ENCODE data around the gene RBM22. TPM values are rescaled to one million over a fixed set of nuclear protein-coding genes. Genes with fewer than 3 reads are reported as not detected.
A peak's percentile ranks its signal among the peaks of the same experiment; 100 is the strongest.

The RBM22 gene
- total RNA-seq, 1 donor from 2014 or later = 39.3 TPM

DNA sequence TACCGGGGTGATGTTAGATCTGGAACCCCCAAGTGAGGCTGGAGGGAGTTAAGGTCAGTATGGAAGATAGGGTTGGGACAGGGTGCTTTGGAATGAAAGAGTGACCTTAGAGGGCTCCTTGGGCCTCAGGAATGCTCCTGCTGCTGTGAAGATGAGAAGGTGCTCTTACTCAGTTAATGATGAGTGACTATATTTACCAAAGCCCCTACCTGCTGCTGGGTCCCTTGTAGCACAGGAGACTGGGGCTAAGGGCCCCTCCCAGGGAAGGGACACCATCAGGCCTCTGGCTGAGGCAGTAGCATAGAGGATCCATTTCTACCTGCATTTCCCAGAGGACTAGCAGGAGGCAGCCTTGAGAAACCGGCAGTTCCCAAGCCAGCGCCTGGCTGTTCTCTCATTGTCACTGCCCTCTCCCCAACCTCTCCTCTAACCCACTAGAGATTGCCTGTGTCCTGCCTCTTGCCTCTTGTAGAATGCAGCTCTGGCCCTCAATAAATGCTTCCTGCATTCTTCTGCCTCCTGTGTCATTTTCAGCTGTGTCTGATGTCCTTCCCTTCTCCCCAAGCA, 42.1 kb downstream of the RBM22 start:
- Mint-ChIP-seq H3K9me3 (ENCODE audit: unreplicated experiment) (peaks cover 2% of the 10 kb centered on the region), H3K27ac (ENCODE audit: unreplicated experiment) (no peak overlapping the region), H3K36me3 (ENCODE audit: unreplicated experiment) (no peaks in the 10 kb centered on the region), H3K27me3 (ENCODE audit: unreplicated experiment) (peaks cover 9% of the 10 kb centered on the region), H3K4me3 (ENCODE audit: unreplicated experiment) (no peak overlapping the region), H3K4me1 (ENCODE audit: low read depth, unreplicated experiment) (peaks cover 18% of the 10 kb centered on the region)
- DNase-seq = no peak
- TF ChIP-seq, protein P1, sequence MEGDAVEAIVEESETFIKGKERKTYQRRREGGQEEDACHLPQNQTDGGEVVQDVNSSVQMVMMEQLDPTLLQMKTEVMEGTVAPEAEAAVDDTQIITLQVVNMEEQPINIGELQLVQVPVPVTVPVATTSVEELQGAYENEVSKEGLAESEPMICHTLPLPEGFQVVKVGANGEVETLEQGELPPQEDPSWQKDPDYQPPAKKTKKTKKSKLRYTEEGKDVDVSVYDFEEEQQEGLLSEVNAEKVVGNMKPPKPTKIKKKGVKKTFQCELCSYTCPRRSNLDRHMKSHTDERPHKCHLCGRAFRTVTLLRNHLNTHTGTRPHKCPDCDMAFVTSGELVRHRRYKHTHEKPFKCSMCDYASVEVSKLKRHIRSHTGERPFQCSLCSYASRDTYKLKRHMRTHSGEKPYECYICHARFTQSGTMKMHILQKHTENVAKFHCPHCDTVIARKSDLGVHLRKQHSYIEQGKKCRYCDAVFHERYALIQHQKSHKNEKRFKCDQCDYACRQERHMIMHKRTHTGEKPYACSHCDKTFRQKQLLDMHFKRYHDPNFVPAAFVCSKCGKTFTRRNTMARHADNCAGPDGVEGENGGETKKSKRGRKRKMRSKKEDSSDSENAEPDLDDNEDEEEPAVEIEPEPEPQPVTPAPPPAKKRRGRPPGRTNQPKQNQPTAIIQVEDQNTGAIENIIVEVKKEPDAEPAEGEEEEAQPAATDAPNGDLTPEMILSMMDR (IDR thresholded peaks at IDR 0.05; ENCODE audit: partially characterized antibody, unreplicated experiment) = no peak

DNA sequence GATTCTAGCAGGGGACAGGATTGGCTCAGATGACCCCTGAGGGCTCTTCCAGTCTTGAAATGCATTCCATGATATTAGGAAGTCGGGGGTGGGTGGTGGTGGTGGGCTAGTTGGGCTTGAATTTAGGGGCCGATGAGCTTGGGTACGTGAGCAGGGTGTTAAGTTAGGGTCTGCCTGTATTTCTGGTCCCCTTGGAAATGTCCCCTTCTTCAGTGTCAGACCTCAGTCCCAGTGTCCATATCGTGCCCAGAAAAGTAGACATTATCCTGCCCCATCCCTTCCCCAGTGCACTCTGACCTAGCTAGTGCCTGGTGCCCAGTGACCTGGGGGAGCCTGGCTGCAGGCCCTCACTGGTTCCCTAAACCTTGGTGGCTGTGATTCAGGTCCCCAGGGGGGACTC, 42.7 kb downstream of the RBM22 start:
- no peak overlapping the region for H3K4me3 Mint-ChIP-seq (ENCODE audit: unreplicated experiment)
- DNase-seq = no peak
- H3K27me3 Mint-ChIP-seq (ENCODE audit: unreplicated experiment) = peaks cover 9% of the 10 kb centered on the region
- H3K36me3 Mint-ChIP-seq (ENCODE audit: unreplicated experiment) = no peaks in the 10 kb centered on the region
- H3K4me1 Mint-ChIP-seq (ENCODE audit: low read depth, unreplicated experiment) = peaks cover 18% of the 10 kb centered on the region
- no peak overlapping the region for H3K27ac Mint-ChIP-seq (ENCODE audit: unreplicated experiment)
- TF ChIP-seq, protein P1 (IDR thresholded peaks at IDR 0.05; ENCODE audit: partially characterized antibody, unreplicated experiment) = no peak
- H3K9me3 Mint-ChIP-seq (ENCODE audit: unreplicated experiment) = peaks cover 2% of the 10 kb centered on the region

DNA sequence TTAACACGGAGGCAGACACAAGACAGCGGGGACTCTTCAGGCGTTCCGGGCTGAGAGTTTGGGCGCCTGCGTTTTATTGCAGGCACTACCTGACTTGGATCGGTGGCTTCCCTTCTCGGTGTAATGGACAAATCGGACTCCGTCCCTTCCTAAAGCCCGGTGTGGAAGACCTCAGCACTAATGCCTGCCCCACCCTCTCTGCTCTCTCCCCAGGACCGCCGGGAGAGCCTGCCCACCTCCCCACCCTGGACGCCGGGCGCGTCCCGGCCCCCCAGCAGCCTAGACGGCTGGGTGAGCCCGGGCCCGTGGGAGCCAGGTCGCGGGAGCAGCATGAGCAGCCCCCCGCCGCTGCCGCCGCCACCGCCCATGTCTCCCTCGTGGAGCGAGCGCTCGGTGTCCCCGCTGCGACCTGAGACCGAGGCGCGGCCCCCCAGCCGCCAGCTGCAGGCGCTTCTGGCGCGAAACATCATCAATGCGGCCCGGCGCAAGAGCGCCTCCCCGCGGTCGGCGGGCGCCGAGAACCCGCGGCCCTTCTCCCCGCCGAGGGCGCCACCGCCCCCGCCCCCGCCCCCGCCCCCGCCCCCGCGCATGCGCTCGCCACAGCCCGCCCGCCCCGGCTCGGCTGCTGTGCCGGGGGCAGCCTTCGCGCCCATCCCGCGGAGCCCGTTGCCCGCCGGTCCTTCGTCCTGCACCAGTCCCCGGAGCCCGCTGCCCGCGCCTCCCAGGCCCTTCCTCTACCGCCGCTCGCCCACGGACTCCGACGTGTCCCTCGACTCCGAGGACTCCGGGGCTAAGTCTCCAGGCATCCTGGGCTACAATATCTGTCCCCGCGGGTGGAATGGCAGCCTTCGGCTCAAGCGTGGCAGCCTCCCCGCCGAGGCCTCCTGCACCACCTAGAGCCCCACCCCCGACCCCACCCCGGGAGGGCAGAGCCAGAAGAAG, 44.4 kb downstream of the RBM22 start:
- TF ChIP-seq, protein P1 (IDR thresholded peaks at IDR 0.05; ENCODE audit: partially characterized antibody, unreplicated experiment) = peak; percentile 71
- peaks cover 2% of the 10 kb centered on the region for H3K9me3 Mint-ChIP-seq (ENCODE audit: unreplicated experiment)
- peaks cover 10% of the 10 kb centered on the region for H3K27me3 Mint-ChIP-seq (ENCODE audit: unreplicated experiment)
- peaks cover 1% of the 10 kb centered on the region for H3K36me3 Mint-ChIP-seq (ENCODE audit: unreplicated experiment)
- H3K27ac Mint-ChIP-seq (ENCODE audit: unreplicated experiment) = no peak overlapping the region
- H3K4me1 Mint-ChIP-seq (ENCODE audit: low read depth, unreplicated experiment) = peaks cover 26% of the 10 kb centered on the region
- peak; percentile 86 for DNase-seq
- H3K4me3 Mint-ChIP-seq (ENCODE audit: unreplicated experiment) = peak overlapping the region; percentile 75

DNA sequence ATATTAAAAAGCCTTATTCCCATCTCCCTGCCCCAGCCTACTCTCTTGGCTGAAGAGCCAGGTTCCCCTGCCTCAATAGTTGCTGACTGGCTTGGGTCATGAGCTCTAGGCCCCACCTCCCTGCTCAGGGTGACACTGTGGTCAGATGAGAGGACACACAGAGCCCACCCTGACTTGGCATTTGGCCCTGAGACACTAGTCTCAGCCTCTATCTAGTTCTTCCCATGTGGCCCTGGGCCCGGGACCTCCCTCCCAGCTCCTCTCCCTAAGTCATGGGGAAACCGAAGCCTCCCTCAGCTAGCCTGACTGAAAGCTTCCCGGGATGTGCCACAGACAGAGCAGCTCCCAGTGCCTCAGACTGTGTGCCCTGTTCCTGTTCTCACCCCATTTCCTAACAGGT, 45.6 kb downstream of the RBM22 start:
- peaks cover 32% of the 10 kb centered on the region for H3K4me1 Mint-ChIP-seq (ENCODE audit: low read depth, unreplicated experiment)
- peaks cover 17% of the 10 kb centered on the region for H3K27me3 Mint-ChIP-seq (ENCODE audit: unreplicated experiment)
- H3K4me3 Mint-ChIP-seq (ENCODE audit: unreplicated experiment) = no peak overlapping the region
- no peak for DNase-seq
- H3K9me3 Mint-ChIP-seq (ENCODE audit: unreplicated experiment) = peaks cover 2% of the 10 kb centered on the region
- no peak overlapping the region for H3K27ac Mint-ChIP-seq (ENCODE audit: unreplicated experiment)
- H3K36me3 Mint-ChIP-seq (ENCODE audit: unreplicated experiment) = peaks cover 4% of the 10 kb centered on the region
- TF ChIP-seq, protein P1 (IDR thresholded peaks at IDR 0.05; ENCODE audit: partially characterized antibody, unreplicated experiment) = no peak
